WTC11 (cell line): ENCODE measurements around the gene TNNC2.

ENCODE experiments used
- CTCF ChIP-seq: fragments of 200-600 bp; IDR thresholded peaks from 2 replicates; pipeline ENCODE4 v1.8.0; 2022; ENCODE audit warnings: antibody characterized with exemption
- SMAD4 ChIP-seq: sonication (generic); formaldehyde crosslinking; IDR thresholded peaks from 2 replicates; pipeline ENCODE4 v1.8.0; 2022; ENCODE audit warnings: mild to moderate bottlenecking, missing genetic modification reagents
- TF ChIP-seq, protein P1 (sequence below): sonication (generic); formaldehyde crosslinking; IDR thresholded peaks from 2 replicates; pipeline ENCODE4 v1.8.0; 2022; ENCODE audit warnings: mild to moderate bottlenecking, missing genetic modification reagents

DNA sequence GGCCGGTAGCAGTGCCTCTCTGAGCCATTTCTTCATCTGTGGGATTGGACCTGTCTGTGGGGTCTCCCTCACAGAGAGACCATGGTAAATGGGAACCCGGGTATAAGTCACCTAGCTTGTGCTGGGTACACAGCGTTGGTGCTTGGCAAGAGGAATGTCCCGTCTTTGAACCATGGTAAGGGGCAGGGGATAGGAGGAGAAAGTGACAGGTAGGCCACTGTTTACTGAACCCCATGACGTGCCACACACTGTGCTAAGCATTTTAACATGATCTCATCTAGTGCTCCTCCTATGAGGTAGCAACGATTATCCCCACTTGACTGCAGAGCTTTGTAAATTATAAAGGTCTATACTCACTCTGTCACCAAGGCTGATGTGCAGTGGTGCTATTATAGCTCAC is 600 bp upstream of the TNNC2 start:
- TF ChIP-seq CTCF (no peak), SMAD4 (CRISPR knock-in tag) (no peak)
- TF ChIP-seq, protein P1, sequence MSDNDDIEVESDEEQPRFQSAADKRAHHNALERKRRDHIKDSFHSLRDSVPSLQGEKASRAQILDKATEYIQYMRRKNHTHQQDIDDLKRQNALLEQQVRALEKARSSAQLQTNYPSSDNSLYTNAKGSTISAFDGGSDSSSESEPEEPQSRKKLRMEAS (CRISPR knock-in tag) = no peak
